Hepatocyte (in vitro differentiated cells): Measurements from ENCODE around the gene DDX1. TPM values are rescaled to one million over a fixed set of nuclear protein-coding genes. Genes with fewer than 3 reads are reported as not detected.
"Not testable (repeated sequence)": the region's sequence is repeated elsewhere in the genome, so short reads cannot be mapped to it uniquely, and the experiment has no call there.

Experiments used
- DNase-seq: peaks from one replicate; pipeline ENCODE4 v3.0.0-alpha.2; 2016; ENCODE audit warnings: low spot score
- H2AFZ ChIP-seq: fragments of 200-600 bp; sonication (generic); 2 replicates; pipeline ENCODE4 v1.6.0; 2016; ENCODE audit warnings: antibody characterized with exemption, mild to moderate bottlenecking
- H3K27ac ChIP-seq: fragments of 200-600 bp; sonication (generic); 2 replicates; pipeline ENCODE4 v1.5.1; 2016; ENCODE audit warnings: mild to moderate bottlenecking
- H3K27me3 ChIP-seq: fragments of 200-600 bp; sonication (generic); 2 replicates; pipeline ENCODE4 v1.6.1; 2016
- H3K36me3 ChIP-seq: fragments of 200-600 bp; sonication (generic); replicated peaks from 2 replicates; pipeline ENCODE4 v1.5.1; 2016; ENCODE audit warnings: low read depth; ENCODE audit not compliant: insufficient read depth
- H3K4me1 ChIP-seq: fragments of 200-600 bp; sonication (generic); 2 replicates; pipeline ENCODE4 v1.5.1; 2016; ENCODE audit warnings: mild to moderate bottlenecking, moderate library complexity; ENCODE audit not compliant: insufficient read depth
- H3K4me2 ChIP-seq: fragments of 200-600 bp; sonication (generic); 2 replicates; pipeline ENCODE4 v1.6.0; 2016
- H3K4me3 ChIP-seq: fragments of 200-600 bp; sonication (generic); 2 replicates; pipeline ENCODE4 v1.5.1; 2016; ENCODE audit warnings: mild to moderate bottlenecking
- H3K79me2 ChIP-seq: fragments of 200-600 bp; sonication (generic); 2 replicates; pipeline ENCODE4 v1.6.0; 2017; ENCODE audit warnings: mild to moderate bottlenecking
- H3K9me2 ChIP-seq: fragments of 200-600 bp; sonication (generic); replicated peaks from 2 replicates; pipeline ENCODE4 v1.6.0; 2017; ENCODE audit warnings: mild to moderate bottlenecking; ENCODE audit not compliant: insufficient read depth
- H3K9me3 ChIP-seq: fragments of 200-600 bp; sonication (generic); 2 replicates; pipeline ENCODE4 v1.5.1; 2016; ENCODE audit warnings: low read depth, mild to moderate bottlenecking
- H4K20me1 ChIP-seq: fragments of 200-600 bp; sonication (generic); 2 replicates; pipeline ENCODE4 v1.6.0; 2016; ENCODE audit warnings: mild to moderate bottlenecking; ENCODE audit not compliant: insufficient read depth, poor library complexity, severe bottlenecking
- CTCF ChIP-seq: fragments of 200-600 bp; sonication (generic); IDR thresholded peaks from 2 replicates; pipeline ENCODE4 v1.5.1; 2016; ENCODE audit warnings: antibody characterized with exemption, mild to moderate bottlenecking; ENCODE audit not compliant: poor library complexity
- EZH2 ChIP-seq: fragments of 200-600 bp; sonication (generic); IDR thresholded peaks from 2 replicates; pipeline ENCODE4 v1.6.1; 2016; ENCODE audit warnings: antibody characterized with exemption, mild to moderate bottlenecking, borderline replicate concordance
- EZH2phosphoT487 ChIP-seq: fragments of 200-600 bp; sonication (generic); IDR thresholded peaks from one replicate; pipeline ENCODE4 v1.6.1; 2018; ENCODE audit warnings: antibody characterized with exemption, mild to moderate bottlenecking, low read depth, moderate library complexity; ENCODE audit not compliant: unreplicated experiment, severe bottlenecking
- WGBS: methylation state at CpG from one replicate; pipeline ENCODE4 v1.1.6; 2016; ENCODE audit warnings: low lambda C conversion rate; ENCODE audit errors: missing lambda C conversion rate; 5-methylcytosine and 5-hydroxymethylcytosine counted together
- polyA plus RNA-seq: library from polyadenylated mRNA; unstranded; fragments of >200 nt; fragmentation: Nextera tagmentation; extraction: Ambion mirVana; gene quantifications from 2 replicates; pipeline ENCODE4 v1.2.1, GENCODE V29; 2016
- total RNA-seq: library from RNA; depleted of rRNA; stranded (reverse); fragments of >200 nt; gene quantifications from 2 replicates; pipeline ENCODE4 v1.2.3, GENCODE V29; 2014

DDX1 gene
- total and polyA plus RNA-seq, 2 experiments from 2014 or later: 70.2 to 76.2 TPM

DNA sequence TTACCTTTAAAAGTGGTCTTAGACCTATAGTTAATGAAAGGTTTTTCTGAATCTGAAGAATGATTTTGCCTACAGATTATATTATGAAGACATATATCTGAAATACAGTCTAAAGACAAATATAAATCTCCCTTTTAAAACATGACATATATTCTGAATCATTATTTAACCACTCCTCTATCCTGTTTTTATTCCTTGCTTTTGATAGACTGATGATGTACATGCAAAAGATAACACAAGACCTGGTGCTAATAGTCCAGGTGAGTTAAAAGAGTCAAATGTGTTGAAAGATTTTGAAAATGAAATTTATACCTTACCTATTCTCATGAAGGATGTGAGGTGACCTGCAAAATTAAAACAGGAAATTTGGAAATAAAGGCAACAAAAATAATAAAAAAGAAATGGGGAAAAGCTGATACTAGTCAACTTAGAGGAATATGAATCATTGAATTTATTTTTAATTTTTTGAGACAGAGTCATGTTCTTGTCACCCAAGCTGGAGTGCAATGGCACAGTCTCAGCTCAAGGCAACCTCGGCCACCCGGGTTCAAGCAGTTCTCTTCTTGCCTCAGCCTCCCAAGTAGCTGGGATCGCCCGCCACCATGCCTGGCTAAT, 29.3 kb downstream of the DDX1 start:
- no peaks in the 10 kb centered on the region for H4K20me1 ChIP-seq
- H3K36me3 ChIP-seq: peaks cover 3% of the 10 kb centered on the region
- H3K27me3 ChIP-seq: no peaks in the 10 kb centered on the region
- 98% methylated on average over 4 of the region's 4 CpGs for WGBS
- no peak for DNase-seq
- no peaks in the 10 kb centered on the region for H3K9me2 ChIP-seq
- no peak overlapping the region for H3K4me2 ChIP-seq
- no peaks in the 10 kb centered on the region for H3K9me3 ChIP-seq
- H3K4me1 ChIP-seq: no peaks in the 10 kb centered on the region
- no peak overlapping the region for H2AFZ ChIP-seq
- no peak for TF ChIP-seq CTCF
- no peak for TF ChIP-seq EZH2
- no peak for TF ChIP-seq EZH2phosphoT487
- H3K27ac ChIP-seq: no peak overlapping the region
- H3K79me2 ChIP-seq: no peaks in the 10 kb centered on the region
- no peak overlapping the region for H3K4me3 ChIP-seq

- H3K27me3 ChIP-seq, H3K36me3 ChIP-seq, H3K4me3 ChIP-seq, H3K9me2 ChIP-seq, H2AFZ ChIP-seq, H3K27ac ChIP-seq, H3K9me3 ChIP-seq, H3K4me1 ChIP-seq, H3K79me2 ChIP-seq, DNase-seq, H4K20me1 ChIP-seq, H3K4me2 ChIP-seq: not testable (repeated sequence)
- WGBS: 97% methylated on average over 5 of the region's 5 CpGs
Measured at GRCh38 chr2:15621472-15621870, 29.8 kb downstream of the DDX1 start.

- Histone ChIP-seq H3K27ac (no peak overlapping the region), H3K4me1 (no peaks in the 10 kb centered on the region), H3K9me2 (no peaks in the 10 kb centered on the region), H3K36me3 (peaks cover 3% of the 10 kb centered on the region), H3K27me3 (no peaks in the 10 kb centered on the region), H2AFZ (no peak overlapping the region), H4K20me1 (no peaks in the 10 kb centered on the region), H3K79me2 (no peaks in the 10 kb centered on the region), H3K9me3 (no peaks in the 10 kb centered on the region), H3K4me3 (no peak overlapping the region), H3K4me2 (no peak overlapping the region)
- WGBS: 100% methylated on average over 2 of the region's 2 CpGs
- TF ChIP-seq EZH2phosphoT487 (no peak), CTCF (no peak)
- DNase-seq: no peak
Measured at GRCh38 chr2:15622214-15622613, 30.5 kb downstream of the DDX1 start.

DNA sequence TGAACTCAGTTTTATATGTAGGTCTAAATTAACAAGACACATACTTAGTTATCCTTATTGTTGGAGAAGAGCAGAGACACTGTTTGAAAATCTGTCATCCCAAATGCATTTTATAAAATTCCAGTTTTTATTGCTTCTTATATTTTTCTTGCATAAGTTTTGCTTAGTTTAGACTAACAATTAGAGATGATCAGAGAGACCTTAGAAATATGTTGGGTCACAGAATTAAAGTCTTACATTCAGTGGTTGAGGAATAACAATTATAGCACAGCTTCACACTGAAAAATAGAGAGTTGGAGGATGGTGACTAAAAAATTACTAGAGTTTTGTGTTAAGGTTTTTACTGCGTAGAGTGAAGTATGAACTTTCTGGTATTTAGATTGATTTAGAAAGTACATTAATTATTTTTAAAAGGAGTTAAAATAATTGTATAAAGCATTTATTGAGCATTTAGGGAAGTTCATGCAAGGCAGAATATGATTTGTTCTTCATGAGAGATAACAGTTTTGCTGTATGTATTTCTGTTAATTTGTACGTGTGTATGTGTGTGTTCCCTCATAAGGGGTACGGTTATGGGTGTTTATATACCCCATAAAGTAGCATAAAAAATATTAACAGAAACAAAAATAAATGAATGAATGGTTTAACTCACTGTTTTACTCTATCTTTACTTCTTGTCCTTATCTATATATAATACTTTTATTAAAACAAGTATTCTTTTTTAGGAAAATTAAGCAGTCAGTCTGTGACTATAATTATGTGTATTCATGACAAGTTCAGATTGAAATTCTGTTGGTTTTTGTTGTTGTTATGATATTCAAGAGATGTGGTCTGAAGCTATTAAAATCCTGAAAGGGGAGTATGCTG, 31.2 kb downstream of the DDX1 start:
- no peak for DNase-seq
- WGBS: 98% methylated on average over 3 of the region's 3 CpGs
- H3K36me3 ChIP-seq: peaks cover 3% of the 10 kb centered on the region
- H3K4me2 ChIP-seq: no peak overlapping the region
- no peaks in the 10 kb centered on the region for H3K9me3 ChIP-seq
- H3K4me3 ChIP-seq: no peak overlapping the region
- no peaks in the 10 kb centered on the region for H4K20me1 ChIP-seq
- no peaks in the 10 kb centered on the region for H3K79me2 ChIP-seq
- no peaks in the 10 kb centered on the region for H3K9me2 ChIP-seq
- H2AFZ ChIP-seq: no peak overlapping the region
- no peak overlapping the region for H3K27ac ChIP-seq
- no peak for TF ChIP-seq EZH2
- no peak for TF ChIP-seq EZH2phosphoT487
- TF ChIP-seq CTCF: no peak
- no peaks in the 10 kb centered on the region for H3K27me3 ChIP-seq
- H3K4me1 ChIP-seq: no peaks in the 10 kb centered on the region
